HG02623 (cell line): ENCODE data around the gene MTNR1A.
"Not testable (repeated sequence)": the region's sequence is repeated elsewhere in the genome, so short reads cannot be mapped to it uniquely, and the experiment has no call there.

Source experiments
- ATAC-seq: cut with Tn5 transposase; IDR thresholded peaks from one replicate; pipeline ENCODE4 v1.9.1; 2021; ENCODE audit warnings: moderate library complexity; ENCODE audit not compliant: unreplicated experiment

Gene MTNR1A

DNA sequence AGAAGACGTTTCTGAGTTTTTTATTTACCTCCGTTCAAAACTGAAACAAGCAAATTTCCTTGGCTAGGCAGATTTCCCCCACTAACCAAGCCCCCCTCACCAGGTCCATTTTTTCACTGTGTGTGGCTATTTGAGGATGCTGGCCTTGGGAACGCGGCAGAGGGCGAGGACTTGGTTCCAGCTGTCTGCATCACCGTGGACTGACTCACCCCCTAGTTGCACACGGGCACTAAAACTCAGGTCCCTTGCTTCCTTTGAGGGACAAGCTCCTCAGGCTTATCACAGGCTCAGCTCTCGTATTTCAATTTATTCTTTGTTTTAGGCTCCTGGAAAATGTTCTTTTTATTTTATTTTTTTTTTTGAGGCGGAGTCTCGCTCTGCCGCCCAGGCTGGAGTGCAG lies 8.4 kb upstream of the MTNR1A start:
- no peak for ATAC-seq

DNA sequence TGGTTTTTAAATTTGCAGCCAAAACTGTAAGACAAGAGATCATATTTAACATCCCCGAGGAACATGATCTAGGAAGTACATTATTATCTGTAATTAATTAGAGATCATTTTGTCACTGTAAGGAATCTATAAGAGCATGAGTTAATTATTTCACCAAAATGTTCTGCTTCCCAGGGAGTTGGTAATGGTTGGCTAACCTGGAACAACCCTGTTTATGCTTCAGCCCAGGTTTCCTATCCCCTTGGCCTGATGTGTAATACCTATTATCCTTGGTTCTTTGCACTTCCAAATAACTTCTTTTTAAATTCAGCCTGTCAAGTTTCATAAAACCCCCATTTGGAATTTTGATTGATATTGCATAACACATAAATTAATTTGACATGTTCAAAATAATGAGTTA lies 6.4 kb upstream of the MTNR1A start:
- no peak for ATAC-seq

DNA sequence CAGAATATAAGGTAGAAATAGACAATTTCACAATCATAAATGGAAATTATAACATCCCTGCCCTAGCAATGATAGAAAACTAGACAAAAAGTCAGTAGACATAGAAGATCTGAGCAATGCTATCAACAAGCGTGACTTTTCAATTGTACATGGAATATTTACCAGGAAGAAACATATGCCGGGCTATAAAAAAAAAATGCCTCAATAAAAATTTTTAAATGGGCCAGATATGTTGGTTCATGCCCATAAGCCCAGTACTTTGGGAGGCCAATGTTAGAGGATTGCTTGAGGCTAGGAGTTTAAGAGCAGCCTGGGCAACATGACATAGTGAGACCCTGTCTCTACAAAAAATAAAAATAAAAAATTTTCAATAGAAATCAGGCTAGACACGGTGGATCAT lies 5.3 kb upstream of the MTNR1A start:
- ATAC-seq: no peak

DNA sequence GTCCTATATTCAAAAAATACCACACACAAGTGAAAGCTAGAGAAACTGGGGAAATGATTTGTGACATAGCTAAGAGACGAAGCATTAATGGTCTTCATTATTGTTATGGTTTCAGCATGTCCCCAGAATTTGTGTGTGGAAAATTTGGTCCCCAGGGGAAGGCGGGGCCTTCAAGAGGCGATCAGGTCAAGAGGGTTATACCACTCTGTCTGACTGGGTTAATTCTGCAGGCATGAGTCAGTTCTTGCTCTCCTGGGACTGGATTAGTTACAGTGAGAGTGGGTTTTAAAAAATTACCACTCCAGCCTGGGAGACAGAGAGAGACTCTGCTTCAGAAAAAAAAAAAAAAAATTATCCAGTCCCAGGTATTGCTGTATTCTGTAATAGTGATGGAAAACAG lies 2.1 kb upstream of the MTNR1A start:
- ATAC-seq: no peak

DNA sequence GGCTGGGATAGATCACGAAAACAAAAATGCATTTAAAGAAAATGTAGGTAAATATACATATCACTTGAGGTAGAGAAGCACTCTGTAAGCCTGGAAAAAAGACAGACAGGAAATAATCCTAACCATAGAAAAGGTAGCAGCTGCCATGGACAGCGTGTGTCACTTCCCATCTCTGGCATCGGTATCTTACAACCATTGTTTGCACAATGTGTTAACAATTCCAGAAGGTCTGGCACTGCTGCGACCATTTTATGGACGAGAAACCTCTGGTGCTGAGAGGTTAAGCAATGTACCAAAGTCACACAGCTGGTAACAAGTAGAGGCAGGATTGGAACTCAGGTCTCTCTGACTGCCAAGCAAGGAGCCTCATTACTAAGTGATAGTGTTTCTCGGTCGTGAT lies 1.7 kb upstream of the MTNR1A start:
- no peak for ATAC-seq

DNA sequence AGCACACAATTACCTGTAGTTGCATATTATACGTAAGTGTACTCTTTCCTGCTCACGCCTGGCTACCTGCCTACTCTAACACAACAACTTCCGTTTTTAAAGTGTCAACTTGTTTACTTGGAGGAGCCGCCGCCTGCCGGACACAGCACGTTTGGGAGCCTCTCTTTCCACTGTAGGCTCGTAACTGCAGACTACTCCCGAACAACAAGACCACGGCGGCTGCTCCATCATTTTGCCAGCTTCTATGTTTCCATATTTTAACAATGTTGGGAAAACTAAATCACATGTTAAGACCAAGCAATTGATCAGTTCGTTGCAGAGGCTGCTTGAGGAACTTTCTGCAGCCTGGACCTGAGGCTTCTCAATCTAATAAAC lies 841 bp downstream of the MTNR1A start:
- ATAC-seq: no peak

DNA sequence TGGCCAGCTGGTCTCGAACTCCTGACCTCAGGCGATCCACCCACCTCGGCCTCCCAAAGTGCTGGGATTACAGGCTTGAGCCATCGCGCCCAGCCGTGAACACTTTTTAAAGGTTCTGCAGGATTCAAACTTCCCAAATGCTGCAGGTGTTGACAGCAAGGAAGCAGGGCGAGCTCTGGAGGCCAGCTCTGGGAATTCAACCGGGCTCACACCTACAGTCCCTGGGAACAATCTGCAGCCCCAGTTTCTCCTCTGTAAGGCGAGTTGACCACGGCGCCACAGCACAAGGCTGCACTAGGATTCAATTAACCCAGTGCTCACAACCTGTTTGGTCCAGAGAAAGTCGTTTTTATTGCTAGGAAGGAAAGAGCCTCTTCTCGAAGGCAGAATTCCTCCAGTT lies 1.6 kb downstream of the MTNR1A start:
- no peak for ATAC-seq

DNA sequence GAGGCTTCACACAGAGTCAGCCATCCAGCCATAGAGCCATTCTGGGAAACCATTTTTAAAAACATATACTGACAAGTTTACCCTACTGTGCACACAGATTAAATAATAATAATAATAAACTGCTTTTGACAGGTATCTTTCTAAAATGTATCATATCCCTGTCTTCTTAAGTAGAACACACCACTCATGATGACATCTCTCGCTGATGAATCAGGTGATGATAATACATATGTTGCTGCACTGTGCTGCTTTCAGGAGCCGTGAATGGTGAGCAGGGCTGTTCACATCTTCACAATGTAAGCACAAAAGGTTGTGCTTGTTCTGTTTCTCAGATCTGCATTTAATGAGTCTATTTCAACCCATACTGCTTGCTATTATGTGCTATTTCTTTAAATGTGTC lies 3.5 kb downstream of the MTNR1A start:
- ATAC-seq: no peak

DNA sequence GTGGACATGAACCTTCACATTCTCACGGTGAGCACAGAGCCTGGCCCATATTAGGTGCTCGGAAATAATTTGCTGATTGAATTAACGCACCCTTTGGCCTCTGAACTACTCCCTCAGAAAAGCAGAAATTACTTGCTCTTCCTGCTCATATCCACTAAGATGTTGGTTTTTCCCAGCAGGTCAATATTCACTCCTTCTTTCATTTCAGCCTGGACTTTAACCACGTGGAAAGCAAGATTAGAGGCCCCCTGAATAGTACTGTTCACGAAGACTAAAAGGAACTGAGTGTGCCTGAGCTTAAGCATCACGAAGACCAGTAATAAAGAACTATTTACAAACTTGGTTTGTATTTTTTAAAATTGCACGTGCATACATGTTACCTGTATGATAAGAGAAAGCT lies 9.9 kb downstream of the MTNR1A start:
- ATAC-seq: no peak

DNA sequence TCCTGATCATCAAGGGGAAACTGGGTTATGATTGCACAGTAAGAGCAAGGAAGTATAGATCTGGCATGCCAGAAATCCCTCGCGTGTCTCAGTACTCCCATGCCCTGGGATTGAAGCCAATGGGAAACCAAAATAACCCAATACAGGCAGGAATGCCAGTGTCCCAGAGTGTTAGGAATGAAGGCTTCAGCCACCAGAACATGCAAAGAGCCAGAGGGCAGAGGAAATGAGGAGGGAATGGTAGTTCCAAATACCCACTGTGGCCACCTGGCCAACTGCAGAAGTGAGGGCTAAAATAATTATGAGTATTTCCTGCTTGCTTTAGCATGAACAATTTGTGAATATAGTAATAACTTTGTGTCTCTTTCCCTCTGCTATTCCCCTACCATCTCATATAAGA lies 12.2 kb downstream of the MTNR1A start:
- no peak for ATAC-seq

DNA sequence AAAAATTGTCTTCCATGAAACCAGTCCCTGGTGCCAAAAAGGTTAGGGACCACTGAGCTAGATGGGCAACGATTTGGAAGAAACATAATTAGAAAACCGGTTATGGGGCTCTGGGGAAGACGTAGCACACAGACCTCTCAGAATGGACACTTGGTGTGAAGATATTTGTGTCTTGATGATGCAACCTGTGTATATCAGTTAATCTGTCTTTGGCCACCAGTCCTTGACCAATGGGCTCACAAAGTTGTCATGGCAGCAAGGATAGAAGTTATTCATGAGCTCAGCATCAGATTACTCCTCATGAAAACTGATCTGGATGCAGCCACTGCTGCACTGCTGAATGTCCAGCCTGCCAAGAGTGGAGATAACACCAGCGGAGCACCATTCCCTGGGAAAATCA lies 13.6 kb downstream of the MTNR1A start:
- ATAC-seq: no peak

DNA sequence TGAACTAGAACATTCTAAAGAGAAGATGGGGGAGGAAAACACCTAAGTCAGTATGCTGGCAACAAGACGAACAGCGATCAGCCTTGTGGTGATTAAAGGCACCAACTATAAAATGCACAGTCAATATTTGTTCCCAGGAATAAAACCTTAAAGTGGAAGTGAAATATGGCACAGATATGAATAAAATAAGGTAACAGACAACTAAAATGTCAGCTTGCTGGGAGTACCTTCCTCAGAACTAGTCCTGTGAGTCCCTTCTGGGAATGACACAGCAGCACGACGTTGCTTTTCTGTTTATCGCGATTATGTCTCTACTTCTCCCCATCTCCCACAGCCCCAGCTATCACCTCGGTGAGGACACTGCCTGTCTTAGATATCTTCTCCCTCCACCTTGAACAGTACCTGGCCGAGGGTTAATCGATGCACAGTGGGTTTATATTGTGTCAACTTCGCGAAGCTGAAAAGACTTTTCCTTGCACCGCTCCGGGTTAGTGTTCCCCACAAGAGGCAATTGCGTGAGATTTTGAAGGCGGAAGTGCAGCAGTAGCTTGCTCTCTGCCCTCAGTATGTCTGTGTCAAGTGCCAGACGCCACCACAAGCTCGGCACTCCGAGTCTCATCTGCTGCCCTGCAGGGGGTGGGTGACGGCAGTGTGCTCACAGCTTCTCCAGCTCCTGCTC lies 17.4 kb downstream of the MTNR1A start:
- no peak for ATAC-seq

DNA sequence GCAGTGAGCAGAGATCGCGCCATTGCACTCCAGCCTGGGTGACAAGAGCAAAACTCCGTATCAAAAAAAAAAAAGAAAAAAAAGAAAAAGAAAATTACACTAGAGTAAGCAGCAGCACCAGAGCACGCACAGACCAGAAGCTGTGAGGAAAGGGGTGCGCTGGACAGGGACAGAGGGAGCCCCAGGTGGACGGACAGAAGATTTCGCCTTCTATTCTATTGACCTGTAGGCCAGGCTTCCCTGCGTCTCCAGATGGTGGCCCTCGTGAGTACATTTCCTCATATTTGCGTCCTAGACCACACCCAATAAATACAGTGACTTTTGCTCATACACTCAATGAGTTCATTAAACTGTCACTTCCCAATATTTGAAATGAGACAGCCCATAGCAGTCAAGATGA lies 19.1 kb downstream of the MTNR1A start:
- ATAC-seq: no peak

DNA sequence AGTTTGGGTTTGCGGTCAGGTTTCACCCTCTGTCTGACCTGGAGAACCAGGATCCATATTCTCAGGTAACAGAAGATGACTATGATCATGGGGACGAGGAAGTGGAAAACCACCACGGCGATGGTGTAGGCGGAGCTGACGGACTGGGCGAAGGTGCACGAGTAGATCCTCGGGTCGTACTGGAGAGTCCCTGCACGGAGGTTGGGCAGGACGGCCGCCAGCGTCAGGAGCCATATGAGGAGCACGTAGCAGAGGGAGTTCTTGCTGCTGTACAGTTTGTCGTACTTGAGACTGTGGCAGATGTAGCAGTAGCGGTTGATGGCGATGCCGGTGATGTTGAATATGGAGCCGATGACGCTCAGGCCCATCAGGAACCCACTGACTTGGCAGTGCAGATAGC lies 21.3 kb downstream of the MTNR1A start:
- no peak for ATAC-seq

DNA sequence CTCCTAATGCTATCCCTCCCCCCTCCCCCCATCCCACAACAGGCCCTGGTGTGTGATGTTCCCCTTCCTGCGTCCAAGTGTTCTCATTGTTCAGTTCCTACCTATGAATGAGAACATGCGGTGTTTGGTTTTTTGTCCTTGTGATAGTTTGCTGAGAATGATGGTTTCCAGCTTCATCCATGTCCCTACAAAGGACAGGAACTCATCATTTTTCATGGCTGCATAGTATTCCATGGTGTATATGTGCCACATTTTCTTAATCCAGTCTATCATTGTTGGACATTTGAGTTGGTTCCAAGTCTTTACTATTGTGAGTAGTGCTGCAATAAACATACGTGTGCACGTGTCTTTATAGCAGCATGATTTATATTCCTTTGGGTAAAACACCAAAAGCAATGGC lies 31.4 kb downstream of the MTNR1A start:
- not testable (repeated sequence) for ATAC-seq

DNA sequence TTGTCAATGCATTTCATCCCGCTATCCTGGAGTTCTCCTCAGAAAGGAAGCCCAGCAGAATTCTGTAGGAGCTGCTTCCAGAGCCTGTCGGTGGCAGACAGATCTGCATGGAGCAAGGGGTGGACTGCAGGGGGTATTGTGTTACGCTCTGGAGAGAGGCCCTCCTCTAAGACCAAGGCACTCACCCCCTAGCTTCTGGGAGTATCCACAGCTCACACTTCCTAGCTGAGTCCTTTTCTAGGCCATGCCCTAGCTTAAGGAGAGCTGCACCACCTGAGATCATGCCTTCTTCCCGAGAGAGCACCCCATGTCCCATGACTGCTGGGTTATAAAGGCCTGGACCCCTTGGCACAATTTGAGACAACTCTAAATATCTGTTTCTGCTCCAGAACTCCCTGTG lies 39.1 kb downstream of the MTNR1A start:
- no peak for ATAC-seq

DNA sequence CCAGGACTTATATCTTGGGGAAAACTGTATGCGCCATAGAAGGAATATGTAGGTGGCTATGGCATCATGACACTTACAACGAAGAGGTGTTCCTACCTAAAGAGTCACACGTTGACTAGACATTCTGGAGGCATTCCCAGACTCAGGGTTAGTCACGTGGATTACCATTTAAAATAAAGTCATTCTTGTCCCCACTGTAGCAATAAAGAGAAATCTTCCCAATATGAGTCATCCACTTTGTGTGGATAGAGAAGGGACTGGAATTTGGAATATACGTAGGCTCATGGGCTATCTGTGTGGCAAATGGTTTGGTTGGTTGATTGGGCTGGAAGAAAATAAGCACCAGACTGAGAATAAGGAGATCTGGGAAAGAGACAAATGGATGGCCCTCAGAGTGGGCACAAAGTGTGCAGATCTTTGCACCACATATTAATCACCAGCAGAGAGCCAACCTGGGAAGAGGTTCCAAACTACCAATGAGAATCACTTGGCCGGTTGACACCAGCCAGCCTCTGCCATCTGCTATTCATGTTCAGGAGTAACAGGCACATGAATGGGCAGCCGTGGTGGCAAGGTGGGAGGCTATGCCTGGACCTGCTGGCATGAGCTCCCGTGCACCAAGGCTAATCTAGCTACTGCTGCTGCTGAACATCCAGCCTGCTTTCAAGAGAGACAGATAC lies 41.0 kb downstream of the MTNR1A start:
- ATAC-seq: no peak

DNA sequence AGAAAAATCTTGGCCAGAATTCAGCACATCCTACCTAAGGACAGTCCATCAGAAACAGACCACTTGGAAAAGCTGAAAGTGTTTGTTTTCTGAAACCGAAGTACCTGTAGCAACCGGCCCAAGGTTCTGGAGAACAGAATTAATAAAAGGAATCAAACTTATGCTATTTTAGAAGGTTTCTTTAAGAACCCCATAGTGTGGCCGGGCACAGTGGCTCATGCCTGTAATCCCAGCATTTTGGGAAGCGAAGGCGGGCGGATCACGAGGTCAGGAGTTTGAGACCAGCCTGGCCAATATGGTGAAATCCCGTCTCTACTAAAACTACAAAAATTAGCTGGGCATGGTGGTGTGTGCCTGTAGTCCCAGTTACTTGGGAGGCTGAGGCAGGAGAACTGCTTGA lies 50.6 kb downstream of the MTNR1A start:
- not testable (repeated sequence) for ATAC-seq

DNA sequence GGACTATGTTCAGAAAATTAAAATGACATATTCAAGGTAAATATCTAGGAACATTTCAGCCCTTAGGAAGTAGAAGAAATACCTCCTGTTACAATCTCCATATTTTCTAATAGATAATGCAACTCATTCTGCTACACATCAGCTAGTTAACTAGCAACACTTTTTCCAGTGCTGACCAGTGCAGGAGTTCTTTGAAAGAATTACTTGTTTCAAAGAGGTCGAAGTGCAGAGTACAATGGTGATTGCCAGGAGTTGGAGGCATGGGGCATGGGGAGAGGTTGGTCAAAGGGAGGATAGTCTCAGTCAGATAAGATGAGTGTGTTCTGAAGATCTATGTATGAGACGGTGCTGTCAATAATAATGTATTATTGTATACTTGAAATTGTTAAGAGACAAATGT lies 53.1 kb downstream of the MTNR1A start:
- ATAC-seq: no peak

DNA sequence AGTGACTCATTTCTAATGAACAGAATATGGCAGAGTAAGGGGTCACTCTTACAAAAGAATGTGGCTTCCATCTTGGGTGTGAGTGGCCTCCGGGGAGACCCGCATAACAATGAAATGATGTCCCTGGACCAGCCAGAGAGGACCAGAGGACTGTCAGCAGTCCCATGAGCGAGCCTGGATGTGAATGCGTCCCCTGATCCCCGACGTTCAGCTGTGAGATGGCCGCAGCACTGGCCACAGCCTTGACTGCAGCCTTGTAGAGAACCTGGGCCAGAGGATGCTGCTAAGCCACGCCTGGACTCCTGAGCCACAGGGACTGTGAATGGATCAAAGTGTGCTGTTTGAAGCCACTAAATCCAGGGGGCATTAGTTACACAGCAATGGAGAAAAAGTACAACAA lies 53.8 kb downstream of the MTNR1A start:
- no peak for ATAC-seq

DNA sequence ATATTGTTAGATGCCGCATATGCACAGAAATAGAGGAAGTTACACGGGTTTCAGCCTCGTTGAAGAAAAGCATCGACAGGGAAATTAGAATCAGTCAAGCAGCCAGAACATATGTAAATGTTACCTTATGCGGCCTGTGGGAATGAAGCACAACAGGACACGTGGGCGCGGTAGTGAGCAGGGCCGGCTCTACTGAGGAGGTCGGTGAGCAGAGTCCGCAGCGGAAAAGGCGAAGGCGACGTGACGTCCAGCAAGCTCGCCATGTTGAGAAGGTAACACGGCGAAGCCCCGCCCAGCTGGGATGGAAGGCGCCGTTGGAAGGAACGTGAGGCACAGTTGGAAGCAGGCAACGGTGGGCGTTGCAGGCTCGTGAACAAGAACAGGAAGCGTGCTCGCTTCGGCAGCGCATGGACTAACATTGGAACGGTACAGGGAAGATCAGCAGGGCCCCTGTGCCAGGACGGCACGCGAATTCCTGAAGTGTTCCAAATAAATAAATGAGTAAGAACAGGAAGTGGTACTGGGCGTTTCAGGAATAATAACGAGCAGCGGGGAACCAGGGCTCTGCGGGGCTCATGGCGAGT lies 54.6 kb downstream of the MTNR1A start:
- no peak for ATAC-seq

DNA sequence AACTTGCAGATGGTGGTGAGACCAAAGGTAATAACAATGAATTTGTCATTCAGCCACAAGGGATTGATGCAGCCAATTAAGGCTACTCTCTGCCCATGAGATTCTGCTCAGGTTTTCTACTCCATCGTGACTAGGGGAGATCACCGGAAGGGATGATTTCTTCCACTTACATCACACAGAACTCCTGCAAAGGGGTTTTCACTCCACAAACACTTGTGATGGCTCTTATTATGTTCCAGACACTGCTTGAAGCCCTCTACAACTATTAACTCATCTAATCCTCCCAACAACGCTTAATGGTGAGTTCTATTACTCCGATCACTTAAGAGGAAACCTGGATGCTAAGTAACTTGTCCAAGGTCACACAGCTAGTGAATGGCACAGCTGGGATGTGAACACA lies 55.9 kb downstream of the MTNR1A start:
- ATAC-seq: no peak

DNA sequence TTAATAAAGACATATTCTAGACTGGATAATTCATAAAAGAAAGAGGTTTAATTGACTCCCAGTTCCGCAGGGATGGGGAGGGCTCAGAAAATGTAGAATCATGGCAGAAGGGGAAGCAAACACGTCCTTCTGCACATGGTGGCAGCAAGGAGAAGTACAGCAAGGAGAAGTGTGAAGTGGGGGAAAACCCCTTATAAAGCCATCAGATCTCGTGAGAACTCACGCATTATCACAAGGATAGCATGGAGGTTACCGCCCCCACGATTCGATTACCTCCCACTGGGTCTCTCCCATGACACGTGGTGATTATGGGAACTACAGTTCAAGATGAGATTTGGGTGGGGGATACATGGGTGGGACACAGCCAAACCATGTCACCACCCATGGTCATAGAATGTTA lies 58.3 kb downstream of the MTNR1A start:
- ATAC-seq: no peak
